GM23338 (cell line): ENCODE measurements around the gene LOXHD1. TPM values are rescaled to one million over a fixed set of nuclear protein-coding genes. Genes with fewer than 3 reads are reported as not detected.

Source experiments
- ATAC-seq: fragments of 200-7000 bp; cut with Tn5 transposase; 3 replicates; pipeline ENCODE4 v1.9.1; 2020
- DNase-seq: peaks from one replicate; pipeline ENCODE4 v3.0.0-alpha.2; 2015; ENCODE audit warnings: low spot score
- H2AFZ ChIP-seq: fragments of 200-600 bp; sonication (generic); 2 replicates; pipeline ENCODE4 v1.8.0; 2016; ENCODE audit warnings: antibody characterized with exemption, mild to moderate bottlenecking, moderate library complexity
- H3F3A ChIP-seq: fragments of 200-600 bp; sonication (generic); replicated peaks from 2 replicates; pipeline ENCODE4 v1.8.0; 2017; ENCODE audit warnings: antibody characterized with exemption, mixed run types, low read depth
- H3K27ac ChIP-seq: fragments of 200-600 bp; sonication (generic); 2 replicates; pipeline ENCODE4 v1.6.1; 2016; ENCODE audit warnings: low read depth
- H3K27me3 ChIP-seq: fragments of 200-600 bp; sonication (generic); 2 replicates; pipeline ENCODE4 v1.8.0; 2016; ENCODE audit warnings: mild to moderate bottlenecking, mixed run types, moderate library complexity; ENCODE audit not compliant: insufficient read depth
- H3K36me3 ChIP-seq: fragments of 200-600 bp; sonication (generic); 2 replicates; pipeline ENCODE4 v1.8.0; 2016; ENCODE audit warnings: mild to moderate bottlenecking; ENCODE audit not compliant: insufficient read depth
- H3K4me1 ChIP-seq: fragments of 200-600 bp; sonication (generic); 2 replicates; pipeline ENCODE4 v1.8.0; 2016; ENCODE audit warnings: mild to moderate bottlenecking, moderate library complexity; ENCODE audit not compliant: insufficient read depth
- H3K4me2 ChIP-seq: fragments of 200-600 bp; sonication (generic); 2 replicates; pipeline ENCODE4 v1.7.1; 2017; ENCODE audit warnings: mixed run types
- H3K4me3 ChIP-seq: fragments of 200-600 bp; sonication (generic); 2 replicates; pipeline ENCODE4 v1.6.1; 2016; ENCODE audit warnings: mixed run types
- H3K79me2 ChIP-seq: fragments of 200-600 bp; sonication (generic); replicated peaks from 2 replicates; pipeline ENCODE4 v1.8.0; 2017; ENCODE audit warnings: mild to moderate bottlenecking; ENCODE audit not compliant: insufficient read depth
- H3K9me2 ChIP-seq: fragments of 200-600 bp; sonication (generic); 2 replicates; pipeline ENCODE4 v1.8.0; 2017; ENCODE audit not compliant: insufficient read depth
- H4K20me1 ChIP-seq: fragments of 200-600 bp; sonication (generic); replicated peaks from 2 replicates; pipeline ENCODE4 v1.8.0; 2017; ENCODE audit warnings: mild to moderate bottlenecking; ENCODE audit not compliant: insufficient read depth
- H3K27ac Mint-ChIP-seq: 2 replicates; pipeline ENCODE4 v1.8.0; 2020; ENCODE audit warnings: inconsistent platforms, mild to moderate bottlenecking, moderate library complexity, mixed read lengths
- H3K27me3 Mint-ChIP-seq: 3 replicates; pipeline ENCODE4 v1.8.0; 2022; ENCODE audit warnings: low read depth, mild to moderate bottlenecking, moderate library complexity, mixed read lengths, inconsistent platforms; ENCODE audit not compliant: insufficient read depth, poor library complexity
- H3K36me3 Mint-ChIP-seq: 3 replicates; pipeline ENCODE4 v1.8.0; 2021; ENCODE audit warnings: low read depth, mild to moderate bottlenecking, inconsistent platforms, moderate library complexity, mixed read lengths
- H3K4me1 Mint-ChIP-seq: 3 replicates; pipeline ENCODE4 v1.8.0; 2020; ENCODE audit warnings: mild to moderate bottlenecking, inconsistent platforms, mixed read lengths
- H3K4me3 Mint-ChIP-seq: 3 replicates; pipeline ENCODE4 v1.8.0; 2021; ENCODE audit warnings: moderate library complexity, mild to moderate bottlenecking, inconsistent platforms, mixed read lengths
- H3K9me3 Mint-ChIP-seq: 3 replicates; pipeline ENCODE4 v1.8.0; 2020; ENCODE audit warnings: moderate library complexity, mild to moderate bottlenecking, inconsistent platforms, mixed read lengths
- CREB1 ChIP-seq: fragments of 250-450 bp; sonication (Bioruptor Pico); IDR thresholded peaks from 2 replicates; pipeline ENCODE4 v1.5.0; 2020; ENCODE audit warnings: low read depth, mild to moderate bottlenecking, moderate library complexity
- EZH2 ChIP-seq: fragments of 200-600 bp; sonication (generic); IDR thresholded peaks from one replicate; pipeline ENCODE4 v1.8.0; 2017; ENCODE audit warnings: antibody characterized with exemption, mild to moderate bottlenecking, low read depth; ENCODE audit not compliant: unreplicated experiment
- EZH2phosphoT487 ChIP-seq: fragments of 200-600 bp; sonication (generic); IDR thresholded peaks from one replicate; pipeline ENCODE4 v1.8.1; 2018; ENCODE audit warnings: antibody characterized with exemption; ENCODE audit not compliant: unreplicated experiment
- JUNB ChIP-seq: IDR thresholded peaks from one replicate; pipeline ENCODE4 v1.6.1; 2016; ENCODE audit warnings: antibody characterized with exemption; ENCODE audit not compliant: unreplicated experiment
- NANOG ChIP-seq: IDR thresholded peaks from 2 replicates; pipeline ENCODE4 v1.6.1; 2016; ENCODE audit warnings: antibody characterized with exemption, borderline replicate concordance
- POLR2AphosphoS5 ChIP-seq: IDR thresholded peaks from 2 replicates; pipeline ENCODE4 v1.6.1; 2016; ENCODE audit warnings: antibody characterized with exemption, low read depth
- STAT1 ChIP-seq: IDR thresholded peaks from one replicate; pipeline ENCODE4 v1.6.1; 2016; ENCODE audit warnings: antibody characterized with exemption; ENCODE audit not compliant: unreplicated experiment
- ZNF114 ChIP-seq: fragments of 250-450 bp; sonication (Bioruptor Pico); IDR thresholded peaks from 2 replicates; pipeline ENCODE4 v1.5.0; 2020; ENCODE audit warnings: mild to moderate bottlenecking, moderate library complexity
- polyA plus RNA-seq: library from polyadenylated mRNA; unstranded; fragments of >200 nt; fragmentation: Nextera tagmentation; extraction: Ambion mirVana; gene quantifications from 2 replicates; pipeline ENCODE4 v1.2.1, GENCODE V29; 2016
- total RNA-seq: library from RNA; depleted of rRNA; stranded (reverse); fragments of >200 nt; shearing (Covaris generic); gene quantifications from 2 replicates; pipeline ENCODE4 v1.2.3, GENCODE V29; 2014
- TF ChIP-seq, protein P1 (sequence below): IDR thresholded peaks from one replicate; pipeline ENCODE4 v1.6.1; 2018; ENCODE audit warnings: antibody characterized with exemption; ENCODE audit not compliant: unreplicated experiment
- TF ChIP-seq, protein P2 (sequence below): IDR thresholded peaks from 2 replicates; pipeline ENCODE4 v1.6.1; 2016; ENCODE audit warnings: antibody characterized with exemption
- TF ChIP-seq, protein P3 (sequence below), 2 experiments: fragments of 200-600 bp in 1 of 2; sonication (generic) in 1 of 2; conservative IDR thresholded peaks; 2 replicates each; pipeline versions ENCODE4 v1.5.1 to v1.6.1; 2016 to 2017; ENCODE audit warnings: antibody characterized with exemption in 2 of 2, low read depth in 2 of 2, mild to moderate bottlenecking in 2 of 2, moderate library complexity in 1 of 2

Gene LOXHD1
- total and polyA plus RNA-seq, 2 experiments from 2014 or later: 0.17 TPM; not detected in 1

DNA sequence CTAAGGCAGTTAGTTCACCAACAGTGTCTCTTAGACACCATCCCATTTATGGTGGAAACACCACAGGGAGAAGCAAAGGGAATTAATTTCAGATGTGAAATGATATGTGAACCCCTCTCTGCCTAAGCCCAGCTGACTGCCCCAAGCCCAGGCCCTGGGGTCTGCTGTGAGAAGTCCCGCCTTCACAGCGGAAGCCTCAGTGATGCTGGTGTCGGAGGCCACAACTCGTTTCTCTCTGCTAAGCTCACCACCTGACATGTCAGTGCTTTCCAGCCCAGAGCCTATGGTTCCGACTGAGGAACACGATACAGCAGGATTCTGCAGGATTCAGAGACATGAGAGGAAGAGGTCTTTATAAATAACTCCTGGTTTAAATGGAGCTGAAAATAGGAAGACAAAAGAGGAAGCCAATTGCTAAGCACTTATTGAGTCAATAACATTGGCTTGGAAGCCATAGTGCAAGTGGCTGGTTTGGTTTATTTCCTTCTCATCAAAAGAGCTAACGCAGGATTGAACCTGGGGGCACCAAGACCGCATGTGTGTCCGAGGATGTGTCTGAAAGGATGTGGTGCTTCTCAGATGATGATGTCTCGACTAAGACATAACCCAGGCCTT is 21.9 kb upstream of the LOXHD1 start (continued):
- TF ChIP-seq, protein P1, sequence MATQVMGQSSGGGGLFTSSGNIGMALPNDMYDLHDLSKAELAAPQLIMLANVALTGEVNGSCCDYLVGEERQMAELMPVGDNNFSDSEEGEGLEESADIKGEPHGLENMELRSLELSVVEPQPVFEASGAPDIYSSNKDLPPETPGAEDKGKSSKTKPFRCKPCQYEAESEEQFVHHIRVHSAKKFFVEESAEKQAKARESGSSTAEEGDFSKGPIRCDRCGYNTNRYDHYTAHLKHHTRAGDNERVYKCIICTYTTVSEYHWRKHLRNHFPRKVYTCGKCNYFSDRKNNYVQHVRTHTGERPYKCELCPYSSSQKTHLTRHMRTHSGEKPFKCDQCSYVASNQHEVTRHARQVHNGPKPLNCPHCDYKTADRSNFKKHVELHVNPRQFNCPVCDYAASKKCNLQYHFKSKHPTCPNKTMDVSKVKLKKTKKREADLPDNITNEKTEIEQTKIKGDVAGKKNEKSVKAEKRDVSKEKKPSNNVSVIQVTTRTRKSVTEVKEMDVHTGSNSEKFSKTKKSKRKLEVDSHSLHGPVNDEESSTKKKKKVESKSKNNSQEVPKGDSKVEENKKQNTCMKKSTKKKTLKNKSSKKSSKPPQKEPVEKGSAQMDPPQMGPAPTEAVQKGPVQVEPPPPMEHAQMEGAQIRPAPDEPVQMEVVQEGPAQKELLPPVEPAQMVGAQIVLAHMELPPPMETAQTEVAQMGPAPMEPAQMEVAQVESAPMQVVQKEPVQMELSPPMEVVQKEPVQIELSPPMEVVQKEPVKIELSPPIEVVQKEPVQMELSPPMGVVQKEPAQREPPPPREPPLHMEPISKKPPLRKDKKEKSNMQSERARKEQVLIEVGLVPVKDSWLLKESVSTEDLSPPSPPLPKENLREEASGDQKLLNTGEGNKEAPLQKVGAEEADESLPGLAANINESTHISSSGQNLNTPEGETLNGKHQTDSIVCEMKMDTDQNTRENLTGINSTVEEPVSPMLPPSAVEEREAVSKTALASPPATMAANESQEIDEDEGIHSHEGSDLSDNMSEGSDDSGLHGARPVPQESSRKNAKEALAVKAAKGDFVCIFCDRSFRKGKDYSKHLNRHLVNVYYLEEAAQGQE: no peak
- TF ChIP-seq, protein P2, sequence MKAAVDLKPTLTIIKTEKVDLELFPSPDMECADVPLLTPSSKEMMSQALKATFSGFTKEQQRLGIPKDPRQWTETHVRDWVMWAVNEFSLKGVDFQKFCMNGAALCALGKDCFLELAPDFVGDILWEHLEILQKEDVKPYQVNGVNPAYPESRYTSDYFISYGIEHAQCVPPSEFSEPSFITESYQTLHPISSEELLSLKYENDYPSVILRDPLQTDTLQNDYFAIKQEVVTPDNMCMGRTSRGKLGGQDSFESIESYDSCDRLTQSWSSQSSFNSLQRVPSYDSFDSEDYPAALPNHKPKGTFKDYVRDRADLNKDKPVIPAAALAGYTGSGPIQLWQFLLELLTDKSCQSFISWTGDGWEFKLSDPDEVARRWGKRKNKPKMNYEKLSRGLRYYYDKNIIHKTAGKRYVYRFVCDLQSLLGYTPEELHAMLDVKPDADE: no peak
- TF ChIP-seq NANOG: no peak
- TF ChIP-seq, protein P3, sequence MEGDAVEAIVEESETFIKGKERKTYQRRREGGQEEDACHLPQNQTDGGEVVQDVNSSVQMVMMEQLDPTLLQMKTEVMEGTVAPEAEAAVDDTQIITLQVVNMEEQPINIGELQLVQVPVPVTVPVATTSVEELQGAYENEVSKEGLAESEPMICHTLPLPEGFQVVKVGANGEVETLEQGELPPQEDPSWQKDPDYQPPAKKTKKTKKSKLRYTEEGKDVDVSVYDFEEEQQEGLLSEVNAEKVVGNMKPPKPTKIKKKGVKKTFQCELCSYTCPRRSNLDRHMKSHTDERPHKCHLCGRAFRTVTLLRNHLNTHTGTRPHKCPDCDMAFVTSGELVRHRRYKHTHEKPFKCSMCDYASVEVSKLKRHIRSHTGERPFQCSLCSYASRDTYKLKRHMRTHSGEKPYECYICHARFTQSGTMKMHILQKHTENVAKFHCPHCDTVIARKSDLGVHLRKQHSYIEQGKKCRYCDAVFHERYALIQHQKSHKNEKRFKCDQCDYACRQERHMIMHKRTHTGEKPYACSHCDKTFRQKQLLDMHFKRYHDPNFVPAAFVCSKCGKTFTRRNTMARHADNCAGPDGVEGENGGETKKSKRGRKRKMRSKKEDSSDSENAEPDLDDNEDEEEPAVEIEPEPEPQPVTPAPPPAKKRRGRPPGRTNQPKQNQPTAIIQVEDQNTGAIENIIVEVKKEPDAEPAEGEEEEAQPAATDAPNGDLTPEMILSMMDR (conservative IDR thresholded peaks at IDR 0.05; ENCODE audit: low read depth in 2 of 2): no peak
- TF ChIP-seq EZH2phosphoT487: no peak
- TF ChIP-seq EZH2: no peak
- TF ChIP-seq JUNB: no peak
- TF ChIP-seq CREB1 (CRISPR knock-in tag): no peak
- no peak for TF ChIP-seq STAT1

DNA sequence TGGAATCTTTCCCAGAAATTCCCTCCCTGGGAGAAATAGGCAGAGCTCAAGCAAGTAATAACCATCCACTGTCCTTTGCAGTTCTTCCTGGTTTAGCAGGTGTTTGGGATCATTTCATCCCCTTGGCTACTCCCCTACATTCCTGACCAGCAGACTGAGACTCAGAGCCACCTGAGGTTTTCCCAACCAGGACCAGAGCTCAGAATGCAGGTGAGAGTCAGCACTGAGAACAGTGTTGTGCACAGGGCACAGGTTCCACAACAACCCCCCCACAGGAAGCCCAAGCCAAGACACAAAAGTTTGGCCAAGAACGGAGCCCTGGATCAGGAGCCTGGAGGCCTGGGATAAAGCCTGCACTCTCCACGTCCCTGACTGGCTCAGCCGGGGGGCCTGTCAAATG is 21.0 kb upstream of the LOXHD1 start:
- Histone ChIP-seq H3K27ac (no peak overlapping the region), H3F3A (no peaks in the 10 kb centered on the region), H3K9me2 (no peaks in the 10 kb centered on the region), H3K36me3 (no peaks in the 10 kb centered on the region), H3K4me2 (no peak overlapping the region), H2AFZ (no peak overlapping the region), H3K4me3 (no peak overlapping the region), H3K4me1 (no peaks in the 10 kb centered on the region), H4K20me1 (no peaks in the 10 kb centered on the region), H3K79me2 (no peaks in the 10 kb centered on the region), H3K27me3 (no peaks in the 10 kb centered on the region)
- Mint-ChIP-seq H3K27me3 (peaks cover 3% of the 10 kb centered on the region), H3K27ac (no peak overlapping the region), H3K36me3 (no peaks in the 10 kb centered on the region), H3K4me1 (peaks cover 3% of the 10 kb centered on the region), H3K9me3 (no peaks in the 10 kb centered on the region), H3K4me3 (no peak overlapping the region)
- DNase-seq: no peak
- no peak for ATAC-seq
- TF ChIP-seq EZH2phosphoT487 (no peak), POLR2AphosphoS5 (no peak), ZNF114 (CRISPR knock-in tag) (no peak), NANOG (no peak), JUNB (no peak), EZH2 (no peak)
- TF ChIP-seq, protein P2: no peak
- TF ChIP-seq, protein P3 (conservative IDR thresholded peaks at IDR 0.05; ENCODE audit: low read depth in 2 of 2): no peak
